Right ventricle myocardium superior (tissue), 1 donor: ENCODE results near the gene TRAM2. TPM values are rescaled to one million over a fixed set of nuclear protein-coding genes. Genes with fewer than 3 reads are reported as not detected.

Experiments
- ATAC-seq: fragments of 200-7000 bp; cut with Tn5 transposase; one replicate; pipeline ENCODE4 v1.9.1; 2020; ENCODE audit warnings: mild to moderate bottlenecking; ENCODE audit not compliant: poor library complexity
- DNase-seq: peaks from one replicate; pipeline ENCODE4 v3.0.0-alpha.2; 2020
- intact Hi-C: fragments of 100-400 bp; cut with DNase I; formaldehyde crosslinking; loops from one replicate; pipeline ENCODE4 v1.11.2; 2022
- total RNA-seq: library from RNA; stranded (reverse); fragmentation: NEBNext Ultra II Directional; extraction: Animal tissue kit (Norgen Biotek cat#: 25700); gene quantifications from one replicate; pipeline ENCODE4 v1.2.1, GENCODE V29; 2021
- donor health status: DM: no; HTN: yes; CAD: no; lungs with severe emphysema.

The TRAM2 gene
- total RNA-seq, 1 donor from 2014 or later: 11.0 TPM

- intact Hi-C loops: no loop called here
- ATAC-seq: no peak
- DNase-seq: no peak
These were observed 23.7 kb downstream of the TRAM2 start for GRCh38 chr6:52553158-52553557.

GRCh38 chr6:52552278-52552643 is 24.6 kb downstream of the TRAM2 start:
- ATAC-seq: peak; percentile 5
- DNase-seq: no peak
- intact Hi-C loops: no loop called here

DNA sequence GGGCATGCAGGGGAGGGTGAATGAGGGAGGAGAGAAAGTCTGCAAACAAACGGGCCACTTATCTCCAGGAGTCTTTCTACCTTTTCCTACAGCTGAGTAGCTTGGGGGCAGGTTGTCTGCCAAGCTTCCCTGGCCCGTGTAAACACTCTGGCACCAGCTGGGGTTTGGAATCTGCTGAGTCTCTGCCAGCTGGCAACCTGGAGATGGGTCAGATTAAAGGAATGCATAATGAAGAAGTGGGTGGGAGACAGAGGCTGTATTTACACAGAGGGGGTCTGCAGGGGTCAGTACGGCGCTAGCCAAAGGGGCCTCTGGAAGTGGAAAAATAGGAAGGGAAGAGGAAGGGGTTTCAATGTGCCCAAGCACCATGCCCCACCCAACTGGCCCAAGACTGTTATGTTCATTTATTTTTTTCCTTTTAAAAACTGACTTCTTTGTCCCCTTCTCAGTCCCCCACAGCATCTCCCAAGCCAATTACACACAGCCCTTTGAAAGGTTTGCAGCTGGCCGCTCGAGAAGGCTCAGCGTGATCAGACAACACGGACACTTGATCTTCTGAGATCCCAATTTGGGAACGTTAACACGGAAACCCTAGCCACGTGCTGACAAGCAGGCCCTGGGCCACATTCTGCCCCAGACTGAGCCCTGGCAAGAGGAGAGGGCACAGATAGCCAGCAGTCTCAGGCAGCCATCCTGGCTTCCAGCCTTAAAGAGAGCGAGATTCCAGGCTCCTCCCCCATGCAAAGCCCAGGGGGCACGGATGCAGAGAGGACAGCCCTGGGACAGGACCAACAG is 25.2 kb downstream of the TRAM2 start:
- intact Hi-C loops: no loop called here
- ATAC-seq: peak; percentile 94
- peak; percentile 74 for DNase-seq

GRCh38 chr6:52550870-52551269 is 26.0 kb downstream of the TRAM2 start:
- ATAC-seq: no peak
- intact Hi-C loops: no loop called here
- DNase-seq: no peak

- intact Hi-C loops: no loop called here
These were observed 26.8 kb downstream of the TRAM2 start for GRCh38 chr6:52550014-52550575.

GRCh38 chr6:52549428-52549827 is 27.4 kb downstream of the TRAM2 start:
- intact Hi-C loops: no loop called here
- no peak for ATAC-seq
- DNase-seq: no peak

More at GRCh38 chr6:52550014-52550575, 26.8 kb downstream of the TRAM2 start:
- ATAC-seq: no peak
- no peak for DNase-seq

GRCh38 chr6:52548999-52549398 is 27.9 kb downstream of the TRAM2 start:
- DNase-seq (no peak), ATAC-seq (no peak)

GRCh38 chr6:52548353-52548713 is 28.5 kb downstream of the TRAM2 start:
- DNase-seq (no peak), ATAC-seq (no peak)
- intact Hi-C loops: no loop called here

More at GRCh38 chr6:52548999-52549398, 27.9 kb downstream of the TRAM2 start:
- intact Hi-C loops: no loop called here

DNA sequence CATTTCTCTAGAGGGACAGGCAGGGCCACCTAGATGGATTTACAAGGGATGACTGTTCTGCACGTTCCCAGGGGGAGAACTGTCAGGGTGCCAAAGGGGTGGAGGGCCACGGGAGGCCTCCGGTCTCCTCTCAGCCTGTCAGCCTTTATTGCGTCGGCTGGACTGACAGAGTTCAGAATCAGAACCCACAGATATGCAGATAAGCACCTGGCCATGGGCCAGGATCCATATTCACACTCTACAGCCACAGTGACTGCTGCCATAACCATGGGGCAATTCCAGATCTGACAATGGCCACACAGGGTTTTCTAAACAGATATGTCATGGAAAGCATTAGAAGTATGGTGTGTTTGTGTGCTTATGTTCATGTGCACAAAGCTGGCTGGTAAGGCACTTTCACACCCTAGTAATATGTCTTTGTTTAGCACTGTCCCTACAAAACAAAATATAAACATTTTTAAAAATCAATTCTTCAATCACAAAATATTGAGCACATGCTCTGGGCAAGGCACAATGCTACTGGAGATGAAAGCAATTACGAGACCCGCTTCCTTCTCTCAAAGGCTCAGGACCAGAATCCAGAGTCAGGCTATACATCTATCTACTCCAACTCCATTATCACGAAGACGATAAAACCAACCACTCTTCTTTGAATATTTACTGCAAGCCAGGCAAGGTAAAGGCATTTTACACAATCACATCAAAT is 29.1 kb downstream of the TRAM2 start:
- DNase-seq (no peak), ATAC-seq (no peak)
- intact Hi-C loops: no loop called here

- intact Hi-C loops: no loop called here
- DNase-seq (no peak), ATAC-seq (no peak)
These were observed 30.2 kb downstream of the TRAM2 start for GRCh38 chr6:52546678-52547077.

DNA sequence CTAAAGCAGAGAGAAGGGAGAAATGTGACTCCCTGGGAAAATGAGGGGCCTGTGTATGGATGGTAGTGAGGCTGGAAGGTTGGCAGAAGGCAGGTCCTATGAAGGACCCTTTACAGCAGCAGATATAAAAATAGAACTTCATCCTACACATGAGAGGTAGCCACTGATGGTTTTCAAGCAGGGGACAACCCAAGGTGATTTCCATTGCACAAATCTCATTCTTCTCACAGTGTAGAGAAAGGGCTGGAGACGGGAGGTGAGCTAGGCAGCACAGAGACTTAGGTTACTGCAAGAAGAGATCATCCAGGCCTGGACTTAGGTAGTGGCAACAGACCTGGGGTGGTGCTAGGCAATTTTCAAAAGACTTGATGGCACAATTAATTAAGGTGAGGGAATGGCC is 30.7 kb downstream of the TRAM2 start:
- DNase-seq: no peak
- intact Hi-C loops: no loop called here
- ATAC-seq: no peak

DNA sequence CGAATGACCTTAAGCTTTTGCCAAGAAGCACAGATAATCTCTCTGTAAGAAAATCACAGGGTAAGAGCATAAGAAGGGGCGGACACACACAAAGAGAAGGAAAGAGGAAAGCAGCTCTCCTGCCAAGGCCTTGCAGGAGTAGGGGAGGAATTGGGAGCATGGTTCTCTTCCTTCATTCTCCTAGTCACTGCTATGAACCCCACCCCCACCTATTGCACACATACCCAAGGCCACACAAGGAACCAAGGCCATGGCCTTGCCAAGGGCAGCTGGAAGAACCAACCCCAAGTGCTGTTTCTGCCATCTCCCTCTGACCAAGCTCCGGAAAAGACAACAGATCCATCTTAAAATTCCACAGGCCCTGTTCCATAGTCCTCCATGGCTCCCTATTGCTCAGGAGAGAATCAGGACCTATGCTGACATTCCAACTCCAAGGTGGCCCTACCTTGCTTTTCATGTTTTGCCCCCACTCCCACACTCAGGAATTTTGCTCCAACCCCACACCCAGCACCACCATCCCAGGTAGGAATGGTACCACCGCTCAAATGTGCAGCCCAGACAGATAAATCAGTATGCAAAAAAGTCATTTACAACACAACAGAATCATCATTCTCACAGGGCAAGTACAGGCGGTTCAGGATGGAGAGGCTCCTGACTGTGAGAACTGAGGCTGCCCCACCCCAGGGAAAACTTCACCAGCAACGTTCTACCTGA is 31.3 kb downstream of the TRAM2 start:
- DNase-seq (no peak), ATAC-seq (no peak)
- intact Hi-C loops: no loop called here

GRCh38 chr6:52544602-52545405 is 32.1 kb downstream of the TRAM2 start:
- DNase-seq (no peak), ATAC-seq (no peak)
- intact Hi-C loops: no loop called here

DNA sequence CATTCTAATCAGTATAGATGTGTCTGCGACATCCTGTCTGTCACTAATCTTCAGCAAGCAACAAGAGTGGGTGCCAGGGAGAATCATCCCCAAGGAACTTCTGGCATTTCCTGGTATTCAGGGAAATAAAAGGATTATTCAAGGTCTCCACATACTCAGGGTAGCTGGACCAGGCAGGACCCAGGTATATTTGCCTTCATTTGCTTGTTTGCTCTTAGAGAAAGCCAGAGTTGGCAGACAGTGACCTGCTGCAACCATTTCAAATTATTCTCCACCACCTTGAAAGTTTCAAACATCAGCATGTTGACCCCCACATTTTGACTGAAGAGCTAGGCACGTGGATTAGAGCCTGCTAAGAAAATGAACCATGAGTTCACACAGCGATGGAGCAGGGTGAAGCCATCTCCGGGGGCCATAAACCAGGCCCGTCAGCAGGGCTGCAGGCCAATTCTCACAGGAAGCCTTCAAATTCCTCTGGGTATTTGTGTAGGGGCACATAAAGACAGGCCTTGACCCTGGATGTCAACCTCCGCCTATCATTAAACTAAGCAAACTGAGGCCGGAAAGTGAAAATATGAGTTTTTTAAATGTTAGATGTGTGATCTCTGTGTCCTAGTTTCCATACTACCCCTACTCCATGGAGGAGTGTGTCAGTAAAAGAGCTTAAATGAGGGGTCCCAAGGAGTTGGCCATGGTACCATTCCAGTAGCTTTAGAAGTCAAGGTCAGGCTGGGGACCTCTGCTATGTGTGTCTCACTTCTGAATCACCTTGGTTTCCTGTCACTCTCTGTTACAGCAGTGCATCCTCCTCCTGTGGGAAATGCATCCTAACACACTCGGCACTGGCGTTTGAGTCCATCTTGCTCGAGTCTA is 32.9 kb downstream of the TRAM2 start:
- ATAC-seq: peak; percentile 14
- DNase-seq: no peak
- intact Hi-C loops: no loop called here

DNA sequence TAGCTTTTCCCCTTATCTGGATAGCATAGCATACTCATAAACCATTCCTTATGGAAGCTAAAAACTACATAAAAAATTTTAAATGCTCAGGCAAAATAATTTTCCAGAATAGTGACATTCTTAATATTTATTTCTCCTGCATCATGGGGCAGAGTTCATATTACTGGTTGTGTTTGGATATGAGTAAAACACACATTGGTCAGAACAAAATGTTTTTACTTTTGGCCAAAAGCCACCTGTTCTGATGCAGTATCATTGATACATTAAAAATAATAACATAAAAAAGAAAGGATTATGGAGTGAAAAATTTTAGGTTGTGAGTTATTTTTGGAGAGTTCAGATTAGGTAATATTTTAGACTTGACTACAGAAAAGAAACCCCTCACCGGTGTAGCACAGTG is 33.6 kb downstream of the TRAM2 start:
- ATAC-seq: no peak
- DNase-seq: no peak
- intact Hi-C loops: no loop called here

DNA sequence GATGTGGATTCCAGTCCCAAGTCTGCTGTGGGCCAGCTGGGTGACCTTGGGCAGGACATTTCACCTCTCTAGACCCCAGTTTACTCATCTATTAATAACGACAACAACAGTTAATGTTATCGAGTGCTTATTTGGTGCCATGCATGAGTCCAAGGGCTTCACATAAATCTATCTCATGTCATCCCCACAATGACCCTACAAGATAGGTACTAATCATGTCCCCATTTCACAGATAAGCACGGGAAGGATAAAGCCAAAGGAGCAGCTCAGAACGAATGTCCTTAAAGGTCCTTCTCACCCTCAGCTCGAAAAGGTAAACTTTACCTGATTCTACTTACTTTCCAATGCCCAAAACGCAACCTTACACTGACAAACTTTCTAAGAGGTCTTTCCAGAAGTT is 35.7 kb downstream of the TRAM2 start:
- no peak for DNase-seq
- intact Hi-C loops: no loop called here

GRCh38 chr6:52540286-52540902 is 36.5 kb downstream of the TRAM2 start:
- intact Hi-C loops: no loop called here
- ATAC-seq: no peak
- no peak for DNase-seq

More for the DNA sequence above, 35.7 kb downstream of the TRAM2 start:
- no peak for ATAC-seq
